Right lobe of liver (tissue), 6 donors: ENCODE data around the gene METAP1. TPM values are rescaled to one million over a fixed set of nuclear protein-coding genes. Genes with fewer than 3 reads are reported as not detected.
A peak's percentile ranks its signal among the peaks of the same experiment; 100 is the strongest.
"Not testable (repeated sequence)": the region's sequence is repeated elsewhere in the genome, so short reads cannot be mapped to it uniquely, and the experiment has no call there.

ENCODE experiments used
- ATAC-seq, 4 donors: fragments of 200-7000 bp; cut with Tn5 transposase; one replicate each; pipeline ENCODE4 v1.9.1; 2020; ENCODE audit warnings: mild to moderate bottlenecking in 4 of 4, moderate library complexity in 4 of 4
- DNase-seq, 3 donors: peaks; one replicate each; pipeline ENCODE4 v3.0.0-alpha.2; 2020
- H3K27ac ChIP-seq, 3 donors: fragments of 200-600 bp; one replicate each; pipeline ENCODE4 v1.8.0; 2022
- H3K27me3 ChIP-seq, 2 donors: fragments of 200-600 bp; one replicate each; pipeline ENCODE4 v1.8.0; 2022
- H3K36me3 ChIP-seq, 4 donors: fragments of 200-600 bp; sonication (generic) in 1 of 4; one replicate each; pipeline versions ENCODE4 v1.5.1 to v1.8.0; 2017 to 2022; ENCODE audit warnings: control low read depth in 1 of 4
- H3K4me1 ChIP-seq, 4 donors: fragments of 200-600 bp; sonication (generic) in 1 of 4; one replicate each; pipeline versions ENCODE4 v1.5.1 to v1.8.0; 2017 to 2022; ENCODE audit warnings: control low read depth in 1 of 4
- H3K4me3 ChIP-seq, 3 donors: fragments of 200-600 bp; one replicate each; pipeline ENCODE4 v1.8.0; 2022
- H3K9me3 ChIP-seq, 4 donors: fragments of 200-600 bp; sonication (generic) in 1 of 4; one replicate each; pipeline versions ENCODE4 v1.5.1 to v1.8.0; 2017 to 2022; ENCODE audit warnings: control low read depth in 1 of 4
- POLR2A ChIP-seq: fragments of 450-650 bp; IDR thresholded peaks from one replicate; pipeline ENCODE4 v1.6.1; 2017; ENCODE audit warnings: antibody characterized with exemption, mild to moderate bottlenecking
- WGBS: methylation state at CpG from one replicate; pipeline ENCODE4 v1.1.6; 2018; ENCODE audit warnings: low coverage, low lambda C conversion rate; ENCODE audit not compliant: insufficient coverage; ENCODE audit errors: missing lambda C conversion rate; 5-methylcytosine and 5-hydroxymethylcytosine counted together
- intact Hi-C, 2 donors: fragments of 100-400 bp; cut with DNase I; formaldehyde crosslinking; loops; one replicate each; pipeline versions ENCODE4 v1.11.2 to v1.14.1; 2022
- total RNA-seq, 6 experiments: library from RNA; depleted of rRNA in 2 of 6; stranded (reverse); fragments of >200 nt in 2 of 6; fragmentation: NEBNext Ultra II Directional in 3 of 6; extraction: Animal tissue kit (Norgen Biotek cat#: 25700) in 3 of 6; gene quantifications; one replicate each; pipeline versions ENCODE4 v1.1.0 to v1.2.4, GENCODE V29; 2016 to 2023
- TF ChIP-seq, protein P1 (sequence below), 4 donors: fragments of 200-600 bp in 3 of 4; fragments of 450-650 bp in 1 of 4; IDR thresholded peaks; one replicate each; pipeline versions ENCODE4 v1.5.1 to v1.8.0; 2016 to 2022; ENCODE audit warnings: antibody characterized with exemption in 4 of 4, mild to moderate bottlenecking in 2 of 4
- donor health status: DM: no; HTN: yes; CAD: no.
- donor health status: DM: no; HTN: no; CAD: no.
- donor health status: DM: no; HTN: no; CAD: no.
- donor health status: DM: no; HTN: yes; CAD: no.
- donor health status: DM: no; HTN: yes; CAD: no.

Gene METAP1
- total RNA-seq, 6 experiments from 2014 or later: 12.4 to 16.8 (median 14.9) TPM

GRCh38 chr4:98976716-98977115, 18.8 kb upstream of the METAP1 start:
- no peaks in the 10 kb centered on the region for H3K9me3 ChIP-seq
- DNase-seq (no peak), ATAC-seq (no peak)

DNA sequence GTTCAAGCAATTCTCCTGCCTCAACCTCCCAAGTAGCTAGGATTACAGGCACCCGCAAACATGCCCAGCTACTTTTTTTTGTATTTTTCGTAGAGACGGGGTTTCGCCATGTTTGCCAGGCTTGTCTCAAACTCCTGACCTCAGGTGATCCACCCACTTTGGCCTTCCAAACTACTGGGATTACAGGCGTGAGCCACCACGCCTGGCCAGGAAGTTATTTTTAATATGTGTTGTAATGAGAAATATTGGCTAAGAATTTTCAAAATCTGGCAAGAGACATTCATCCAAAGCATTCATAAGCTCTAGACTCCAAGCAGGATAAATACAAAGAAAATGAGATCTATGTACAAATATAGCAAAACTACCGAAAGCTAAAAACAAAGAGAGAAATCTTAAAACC, 18.0 kb upstream of the METAP1 start:
- WGBS: 86% methylated on average over 7 of the region's 7 CpGs
- ATAC-seq (no peak), DNase-seq (no peak)
- no peaks in the 10 kb centered on the region for H3K36me3 ChIP-seq
- H3K27me3 ChIP-seq: no peaks in the 10 kb centered on the region
- intact Hi-C loops: no loop called here
- no peaks in the 10 kb centered on the region for H3K9me3 ChIP-seq
- TF ChIP-seq, protein P1, sequence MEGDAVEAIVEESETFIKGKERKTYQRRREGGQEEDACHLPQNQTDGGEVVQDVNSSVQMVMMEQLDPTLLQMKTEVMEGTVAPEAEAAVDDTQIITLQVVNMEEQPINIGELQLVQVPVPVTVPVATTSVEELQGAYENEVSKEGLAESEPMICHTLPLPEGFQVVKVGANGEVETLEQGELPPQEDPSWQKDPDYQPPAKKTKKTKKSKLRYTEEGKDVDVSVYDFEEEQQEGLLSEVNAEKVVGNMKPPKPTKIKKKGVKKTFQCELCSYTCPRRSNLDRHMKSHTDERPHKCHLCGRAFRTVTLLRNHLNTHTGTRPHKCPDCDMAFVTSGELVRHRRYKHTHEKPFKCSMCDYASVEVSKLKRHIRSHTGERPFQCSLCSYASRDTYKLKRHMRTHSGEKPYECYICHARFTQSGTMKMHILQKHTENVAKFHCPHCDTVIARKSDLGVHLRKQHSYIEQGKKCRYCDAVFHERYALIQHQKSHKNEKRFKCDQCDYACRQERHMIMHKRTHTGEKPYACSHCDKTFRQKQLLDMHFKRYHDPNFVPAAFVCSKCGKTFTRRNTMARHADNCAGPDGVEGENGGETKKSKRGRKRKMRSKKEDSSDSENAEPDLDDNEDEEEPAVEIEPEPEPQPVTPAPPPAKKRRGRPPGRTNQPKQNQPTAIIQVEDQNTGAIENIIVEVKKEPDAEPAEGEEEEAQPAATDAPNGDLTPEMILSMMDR (IDR thresholded peaks at IDR 0.05): no peak
- TF ChIP-seq POLR2A: no peak
- H3K27ac ChIP-seq: no peak overlapping the region
- no peaks in the 10 kb centered on the region for H3K4me1 ChIP-seq
- H3K4me3 ChIP-seq: no peak overlapping the region

More at GRCh38 chr4:98976716-98977115, 18.8 kb upstream of the METAP1 start:
- no peaks in the 10 kb centered on the region for H3K27me3 ChIP-seq
- intact Hi-C loops: no loop called here
- no peak for TF ChIP-seq POLR2A
- TF ChIP-seq, protein P1 (IDR thresholded peaks at IDR 0.05): no peak
- 73% methylated on average over 4 of the region's 4 CpGs for WGBS
- no peak overlapping the region for H3K27ac ChIP-seq
- no peak overlapping the region for H3K4me3 ChIP-seq
- no peaks in the 10 kb centered on the region for H3K4me1 ChIP-seq
- no peaks in the 10 kb centered on the region for H3K36me3 ChIP-seq

- H3K27ac ChIP-seq: no peak overlapping the region
- no peak for ATAC-seq
- 51% methylated on average over 2 of the region's 2 CpGs for WGBS
- H3K36me3 ChIP-seq: no peaks in the 10 kb centered on the region
- TF ChIP-seq, protein P1 (IDR thresholded peaks at IDR 0.05): no peak
- TF ChIP-seq POLR2A: no peak
- no peaks in the 10 kb centered on the region for H3K27me3 ChIP-seq
- intact Hi-C loops: no loop called here
- H3K9me3 ChIP-seq: no peaks in the 10 kb centered on the region
- no peaks in the 10 kb centered on the region for H3K4me1 ChIP-seq
- DNase-seq: no peak
- no peak overlapping the region for H3K4me3 ChIP-seq
These were observed 7.8 kb upstream of the METAP1 start for GRCh38 chr4:98987720-98988119.

GRCh38 chr4:98992835-98993234, 2.7 kb upstream of the METAP1 start:
- WGBS: 83% methylated on average over 1 of the region's 2 CpGs
- intact Hi-C loops: not testable (repeated sequence)

DNA sequence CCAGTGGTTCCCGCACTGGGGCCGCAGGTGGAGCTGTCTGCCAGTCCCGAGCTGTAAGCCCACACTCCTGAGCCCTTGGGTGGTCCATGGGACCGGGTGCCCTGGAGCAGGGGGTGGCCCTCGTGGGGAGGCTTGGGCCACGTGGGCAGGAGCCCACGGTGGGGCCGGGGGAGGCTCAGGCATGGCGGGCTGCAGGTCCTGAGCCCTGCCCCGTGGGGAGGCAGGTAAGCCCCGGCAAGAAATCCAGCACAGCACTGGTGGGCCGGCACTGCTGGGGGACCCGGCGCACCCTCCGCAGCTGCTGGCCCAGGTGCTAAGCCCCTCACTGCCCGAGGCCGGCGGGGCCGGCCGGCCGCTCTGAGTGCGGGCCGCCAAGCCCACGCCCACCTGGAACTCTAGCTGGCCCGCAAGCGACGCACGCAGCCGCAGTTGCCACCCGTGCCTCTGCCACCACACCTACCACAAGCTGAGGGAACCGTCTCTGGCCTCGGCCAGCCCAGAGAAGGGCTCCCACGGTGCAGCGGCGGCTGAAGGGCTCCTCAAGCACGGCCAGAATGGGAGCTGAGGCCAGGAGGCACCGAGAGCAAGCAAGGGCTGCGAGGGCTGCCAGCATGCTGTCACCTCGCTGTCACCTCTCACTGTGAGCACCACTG, 2.0 kb upstream of the METAP1 start:
- Histone ChIP-seq H3K4me1 (no peaks in the 10 kb centered on the region), H3K27me3 (no peaks in the 10 kb centered on the region), H3K4me3 (no peak overlapping the region), H3K36me3 (no peaks in the 10 kb centered on the region), H3K9me3 (no peaks in the 10 kb centered on the region), H3K27ac (no peak overlapping the region)
- 100% methylated on average over 8 of the region's 39 CpGs for WGBS
- no peak for TF ChIP-seq POLR2A
- TF ChIP-seq, protein P1 (IDR thresholded peaks at IDR 0.05): no peak
- intact Hi-C loops: no loop called here
- ATAC-seq (no peak), DNase-seq (peak in 2 of 3 donors; percentile 49 to 57)

More at GRCh38 chr4:98992835-98993234, 2.7 kb upstream of the METAP1 start:
- H3K4me1 ChIP-seq, DNase-seq, H3K4me3 ChIP-seq, H3K9me3 ChIP-seq, H3K36me3 ChIP-seq, ATAC-seq, H3K27me3 ChIP-seq, H3K27ac ChIP-seq: not testable (repeated sequence)
